Epithelial cell of proximal tubule (primary cell): Measurements from ENCODE around the gene CAMK2G. TPM values are rescaled to one million over a fixed set of nuclear protein-coding genes. Genes with fewer than 3 reads are reported as not detected.
"Not testable (repeated sequence)": the region's sequence is repeated elsewhere in the genome, so short reads cannot be mapped to it uniquely, and the experiment has no call there.

Experiments
- DNase-seq: peaks from one replicate; pipeline ENCODE4 v3.0.0-alpha.2; 2011; ENCODE audit warnings: low read depth
- H3K4me3 ChIP-seq: 2 replicates; pipeline ENCODE4 v1.5.1; 2011; ENCODE audit warnings: low read depth, mild to moderate bottlenecking, low read length
- total RNA-seq: library from RNA; depleted of rRNA; stranded (reverse); fragments of >200 nt; gene quantifications from 2 replicates; pipeline ENCODE4 v1.2.3, GENCODE V29; 2015
- TF ChIP-seq, protein P1 (sequence below): conservative IDR thresholded peaks from 2 replicates; pipeline ENCODE4 v1.5.1; 2012; ENCODE audit warnings: low read depth, mild to moderate bottlenecking, low read length

CAMK2G gene
- total RNA-seq, 1 donor from 2014 or later, result 15.2 TPM

DNA sequence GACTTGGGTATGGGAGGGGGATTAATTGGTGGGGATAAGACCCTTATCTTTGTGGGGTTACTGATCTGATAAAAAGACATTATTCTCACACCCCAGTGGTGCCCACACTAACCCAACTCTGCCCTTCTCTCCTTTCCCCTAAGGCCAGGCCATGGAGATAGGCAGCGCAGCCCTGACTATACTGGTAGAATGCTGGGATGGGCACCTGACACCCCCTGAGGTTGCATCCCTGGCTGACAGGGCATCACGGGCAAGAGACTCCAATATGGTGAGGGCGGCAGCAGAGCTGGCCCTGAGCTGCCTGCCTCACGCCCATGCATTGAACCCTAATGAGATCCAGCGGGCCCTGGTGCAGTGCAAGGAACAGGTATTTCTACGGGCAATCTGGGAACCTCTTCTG lies 76.3 kb downstream of the CAMK2G start:
- no peak overlapping the region for H3K4me3 ChIP-seq
- DNase-seq, result no peak
- TF ChIP-seq, protein P1, sequence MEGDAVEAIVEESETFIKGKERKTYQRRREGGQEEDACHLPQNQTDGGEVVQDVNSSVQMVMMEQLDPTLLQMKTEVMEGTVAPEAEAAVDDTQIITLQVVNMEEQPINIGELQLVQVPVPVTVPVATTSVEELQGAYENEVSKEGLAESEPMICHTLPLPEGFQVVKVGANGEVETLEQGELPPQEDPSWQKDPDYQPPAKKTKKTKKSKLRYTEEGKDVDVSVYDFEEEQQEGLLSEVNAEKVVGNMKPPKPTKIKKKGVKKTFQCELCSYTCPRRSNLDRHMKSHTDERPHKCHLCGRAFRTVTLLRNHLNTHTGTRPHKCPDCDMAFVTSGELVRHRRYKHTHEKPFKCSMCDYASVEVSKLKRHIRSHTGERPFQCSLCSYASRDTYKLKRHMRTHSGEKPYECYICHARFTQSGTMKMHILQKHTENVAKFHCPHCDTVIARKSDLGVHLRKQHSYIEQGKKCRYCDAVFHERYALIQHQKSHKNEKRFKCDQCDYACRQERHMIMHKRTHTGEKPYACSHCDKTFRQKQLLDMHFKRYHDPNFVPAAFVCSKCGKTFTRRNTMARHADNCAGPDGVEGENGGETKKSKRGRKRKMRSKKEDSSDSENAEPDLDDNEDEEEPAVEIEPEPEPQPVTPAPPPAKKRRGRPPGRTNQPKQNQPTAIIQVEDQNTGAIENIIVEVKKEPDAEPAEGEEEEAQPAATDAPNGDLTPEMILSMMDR, result no peak

DNA sequence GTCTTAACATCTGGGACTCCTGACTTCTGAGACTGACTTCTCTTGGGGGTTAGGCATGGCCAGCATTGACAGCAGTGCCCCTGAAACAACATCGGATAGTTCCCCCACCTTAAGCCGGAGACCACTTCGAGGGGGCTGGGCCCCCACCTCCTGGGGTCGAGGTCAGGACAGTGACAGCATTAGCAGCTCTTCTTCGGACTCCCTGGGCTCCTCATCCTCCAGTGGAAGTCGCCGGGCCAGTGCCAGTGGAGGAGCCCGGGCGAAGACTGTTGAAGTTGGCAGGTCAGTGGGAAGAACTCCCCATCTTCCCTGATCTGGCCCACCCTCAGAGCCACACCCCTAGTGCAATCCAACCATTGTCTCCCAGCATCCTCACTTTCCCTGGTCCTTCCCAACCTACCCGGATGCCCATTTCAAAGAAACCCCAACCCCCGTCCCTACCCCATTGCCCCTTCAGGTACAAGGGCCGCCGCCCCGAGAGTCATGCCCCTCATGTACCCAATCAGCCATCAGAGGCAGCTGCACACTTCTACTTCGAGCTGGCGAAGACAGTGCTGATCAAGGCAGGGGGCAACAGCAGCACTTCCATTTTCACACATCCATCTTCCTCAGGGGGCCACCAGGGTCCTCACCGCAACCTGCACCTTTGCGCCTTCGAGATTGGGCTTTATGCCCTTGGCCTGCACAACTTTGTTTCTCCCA lies 76.9 kb downstream of the CAMK2G start:
- TF ChIP-seq, protein P1, result no peak
- DNase-seq, result no peak
- H3K4me3 ChIP-seq, result no peak overlapping the region

DNA sequence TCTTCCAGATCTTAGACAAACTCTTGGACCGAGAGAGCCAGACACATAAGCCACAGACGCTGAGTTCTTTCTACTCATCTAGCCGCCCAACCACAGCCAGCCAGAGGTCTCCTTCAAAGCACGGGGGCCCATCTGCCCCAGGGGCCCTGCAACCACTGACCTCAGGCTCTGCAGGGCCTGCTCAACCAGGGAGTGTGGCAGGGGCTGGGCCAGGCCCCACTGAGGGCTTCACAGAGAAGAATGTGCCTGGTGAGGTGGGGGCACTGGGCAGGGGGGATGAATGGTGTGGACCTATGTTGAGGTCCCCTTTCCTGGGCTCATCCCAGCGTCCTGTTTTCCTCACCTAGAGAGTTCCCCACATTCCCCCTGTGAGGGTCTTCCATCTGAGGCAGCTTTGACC lies 77.6 kb downstream of the CAMK2G start:
- TF ChIP-seq, protein P1, result no peak
- no peak overlapping the region for H3K4me3 ChIP-seq
- no peak for DNase-seq

DNA sequence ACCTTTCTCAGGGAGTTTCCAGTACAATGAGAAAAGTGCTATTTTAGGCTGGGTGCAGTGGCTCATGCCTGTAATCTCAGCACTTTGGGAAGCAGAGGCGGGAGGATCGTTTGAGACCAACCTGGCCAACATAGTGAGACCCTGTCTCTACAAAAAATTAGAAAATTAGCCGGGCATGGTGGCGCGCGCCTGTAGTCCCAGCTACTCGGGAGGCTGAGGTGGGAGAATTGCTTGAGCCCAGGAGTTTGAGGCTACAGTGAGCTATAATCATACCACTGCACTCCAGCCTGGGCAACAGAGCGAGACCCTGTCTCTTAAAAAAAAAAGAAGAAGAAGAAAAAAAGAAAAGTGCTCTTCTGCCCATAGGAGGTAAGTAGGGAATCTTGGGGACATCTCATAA lies 78.3 kb downstream of the CAMK2G start:
- H3K4me3 ChIP-seq, DNase-seq: not testable (repeated sequence)

DNA sequence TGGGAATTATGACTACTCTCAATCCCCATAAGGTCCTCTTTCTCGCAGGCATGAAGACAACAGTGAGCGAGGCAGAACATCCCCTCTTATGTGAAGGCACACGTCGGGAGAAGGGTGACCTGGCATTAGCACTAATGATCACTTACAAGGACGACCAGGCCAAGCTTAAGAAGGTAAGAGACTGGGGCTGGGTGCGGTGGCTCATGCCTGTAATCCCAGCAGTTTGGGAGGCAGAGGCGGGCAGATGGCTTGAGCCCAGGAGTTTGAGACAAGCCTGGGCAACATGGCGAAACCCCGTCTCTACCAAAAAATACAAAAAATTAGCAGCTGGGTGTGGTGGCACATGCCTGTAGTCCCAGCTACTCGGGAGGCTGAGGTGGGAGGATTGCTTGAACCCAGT lies 78.9 kb downstream of the CAMK2G start:
- not testable (repeated sequence) for H3K4me3 ChIP-seq, DNase-seq

DNA sequence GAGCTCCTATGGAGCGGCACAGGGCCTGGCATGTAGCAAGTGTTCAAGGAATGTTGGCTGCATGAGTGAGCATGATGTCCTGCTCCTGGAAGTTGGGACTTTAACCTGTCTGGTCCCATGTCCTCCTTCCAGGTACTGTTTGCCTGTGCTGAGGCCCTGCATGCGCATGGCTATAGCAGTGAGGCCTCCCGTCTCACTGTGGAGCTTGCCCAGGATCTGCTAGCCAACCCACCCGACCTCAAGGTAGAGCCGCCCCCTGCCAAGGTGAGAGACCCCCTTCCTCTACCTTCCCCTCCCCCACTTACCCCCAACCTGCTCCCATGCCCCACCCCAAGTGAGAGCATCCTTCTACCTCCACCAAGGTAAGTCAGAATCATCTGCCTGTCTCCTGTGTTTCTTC lies 80.9 kb downstream of the CAMK2G start:
- no peak for DNase-seq
- TF ChIP-seq, protein P1, result no peak

DNA sequence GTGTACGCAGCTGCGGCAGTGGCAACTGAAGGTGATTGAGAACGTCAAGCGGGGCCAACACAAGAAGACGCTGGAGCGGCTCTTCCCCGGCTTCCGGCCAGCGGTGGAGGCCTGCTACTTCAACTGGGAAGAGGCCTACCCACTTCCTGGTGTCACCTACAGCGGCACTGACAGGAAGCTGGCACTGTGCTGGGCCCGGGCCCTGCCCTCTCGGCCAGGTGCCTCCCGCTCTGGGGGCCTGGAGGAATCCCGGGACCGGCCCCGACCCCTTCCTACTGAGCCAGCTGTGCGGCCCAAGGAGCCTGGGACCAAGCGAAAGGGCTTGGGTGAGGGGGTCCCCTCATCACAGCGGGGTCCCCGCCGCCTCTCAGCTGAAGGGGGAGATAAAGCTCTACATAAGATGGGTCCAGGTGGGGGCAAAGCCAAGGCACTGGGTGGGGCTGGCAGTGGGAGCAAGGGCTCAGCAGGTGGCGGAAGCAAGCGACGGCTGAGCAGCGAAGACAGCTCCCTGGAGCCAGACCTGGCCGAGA lies 82.4 kb downstream of the CAMK2G start:
- DNase-seq, result no peak
- TF ChIP-seq, protein P1, result no peak
- no peak overlapping the region for H3K4me3 ChIP-seq

More for the DNA sequence above, 80.9 kb downstream of the CAMK2G start:
- H3K4me3 ChIP-seq, result no peak overlapping the region

DNA sequence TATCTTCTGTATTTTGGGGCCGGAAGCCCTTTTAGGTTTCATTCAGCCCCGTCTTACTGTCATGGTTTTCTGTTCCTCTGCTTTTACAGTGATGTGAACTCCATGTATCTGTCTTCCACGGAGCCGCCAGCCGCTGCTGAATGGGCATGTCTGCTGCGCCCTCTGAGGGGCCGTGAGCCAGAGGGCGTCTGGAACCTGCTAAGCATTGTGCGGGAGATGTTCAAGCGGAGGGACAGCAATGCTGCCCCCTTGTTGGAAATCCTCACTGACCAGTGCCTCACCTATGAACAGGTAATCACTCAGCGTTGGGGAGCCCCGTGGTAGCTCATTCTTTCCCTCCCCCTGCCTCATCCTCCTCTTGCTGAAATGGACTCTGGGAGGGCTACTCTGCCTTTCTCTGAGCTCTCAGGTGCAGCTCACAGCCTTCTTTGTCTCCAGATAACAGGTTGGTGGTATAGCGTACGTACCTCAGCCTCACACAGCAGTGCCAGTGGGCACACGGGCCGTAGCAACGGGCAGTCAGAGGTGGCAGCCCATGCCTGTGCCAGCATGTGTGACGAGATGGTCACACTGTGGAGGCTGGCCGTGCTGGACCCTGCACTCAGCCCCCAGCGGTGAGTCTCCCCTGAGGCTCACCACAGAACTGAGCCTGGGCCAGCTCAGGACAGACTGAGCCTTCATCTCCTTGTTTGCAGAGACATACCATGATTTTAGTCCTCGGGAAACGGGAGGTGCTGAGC lies 83.3 kb downstream of the CAMK2G start:
- no peak overlapping the region for H3K4me3 ChIP-seq
- DNase-seq, result no peak
- TF ChIP-seq, protein P1, result no peak
